Tibial nerve (tissue), 4 donors: ENCODE measurements around the gene ATP1B3.

ENCODE experiments used
- EP300 ChIP-seq, 2 donors: sonication (generic); formaldehyde crosslinking; IDR thresholded peaks; one replicate each; pipeline ENCODE4 v1.6.1; 2017; ENCODE audit warnings: antibody characterized with exemption in 2 of 2, mild to moderate bottlenecking in 1 of 2
- TF ChIP-seq, protein P1 (sequence below), 5 experiments: fragments of 200-600 bp in 3 of 5; fragments of 450-650 bp in 2 of 5; sonication (generic) in 3 of 5; IDR thresholded peaks; one replicate each; pipeline ENCODE4 v1.5.1; 2016 to 2019; ENCODE audit warnings: antibody characterized with exemption in 5 of 5, mild to moderate bottlenecking in 3 of 5, moderate library complexity in 2 of 5

- TF ChIP-seq, protein P1, sequence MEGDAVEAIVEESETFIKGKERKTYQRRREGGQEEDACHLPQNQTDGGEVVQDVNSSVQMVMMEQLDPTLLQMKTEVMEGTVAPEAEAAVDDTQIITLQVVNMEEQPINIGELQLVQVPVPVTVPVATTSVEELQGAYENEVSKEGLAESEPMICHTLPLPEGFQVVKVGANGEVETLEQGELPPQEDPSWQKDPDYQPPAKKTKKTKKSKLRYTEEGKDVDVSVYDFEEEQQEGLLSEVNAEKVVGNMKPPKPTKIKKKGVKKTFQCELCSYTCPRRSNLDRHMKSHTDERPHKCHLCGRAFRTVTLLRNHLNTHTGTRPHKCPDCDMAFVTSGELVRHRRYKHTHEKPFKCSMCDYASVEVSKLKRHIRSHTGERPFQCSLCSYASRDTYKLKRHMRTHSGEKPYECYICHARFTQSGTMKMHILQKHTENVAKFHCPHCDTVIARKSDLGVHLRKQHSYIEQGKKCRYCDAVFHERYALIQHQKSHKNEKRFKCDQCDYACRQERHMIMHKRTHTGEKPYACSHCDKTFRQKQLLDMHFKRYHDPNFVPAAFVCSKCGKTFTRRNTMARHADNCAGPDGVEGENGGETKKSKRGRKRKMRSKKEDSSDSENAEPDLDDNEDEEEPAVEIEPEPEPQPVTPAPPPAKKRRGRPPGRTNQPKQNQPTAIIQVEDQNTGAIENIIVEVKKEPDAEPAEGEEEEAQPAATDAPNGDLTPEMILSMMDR (IDR thresholded peaks at IDR 0.05): no peak
- no peak for TF ChIP-seq EP300 (IDR thresholded peaks at IDR 0.05)
Observed at GRCh38 chr3:141865101-141865500, 11.3 kb upstream of the ATP1B3 start.
